Liver (tissue), 3 donors: ENCODE measurements around the gene FBF1.
A peak's percentile ranks its signal among the peaks of the same experiment; 100 is the strongest.

ENCODE experiments used
- CTCF ChIP-seq: fragments of 150-350 bp; IDR thresholded peaks from 2 replicates; pipeline ENCODE4 v1.5.1; 2017; ENCODE audit warnings: improper control_type of control experiment, low read depth, low read length; ENCODE audit not compliant: missing input control
- GABPA ChIP-seq, 2 donors: IDR thresholded peaks in 1 of 2; conservative IDR thresholded peaks in 1 of 2; 2 replicates each; pipeline ENCODE4 v1.6.1; 2016; ENCODE audit warnings: antibody characterized with exemption in 2 of 2, mild to moderate bottlenecking in 1 of 2, moderate library complexity in 1 of 2
- HNF4A ChIP-seq, 2 donors: conservative IDR thresholded peaks; 2 replicates each; pipeline ENCODE4 v1.6.1; 2016; ENCODE audit warnings: antibody characterized with exemption in 2 of 2, mild to moderate bottlenecking in 2 of 2
- HNF4G ChIP-seq: IDR thresholded peaks from 2 replicates; pipeline ENCODE4 v1.6.1; 2016; ENCODE audit warnings: antibody characterized with exemption
- JUND ChIP-seq, 2 donors: IDR thresholded peaks; 2 replicates each; pipeline ENCODE4 v1.6.1; 2016; ENCODE audit warnings: antibody characterized with exemption in 2 of 2
- MAX ChIP-seq: IDR thresholded peaks from 2 replicates; pipeline ENCODE4 v1.6.1; 2016; ENCODE audit warnings: antibody characterized with exemption
- REST ChIP-seq: IDR thresholded peaks from 2 replicates; pipeline ENCODE4 v1.6.1; 2016; ENCODE audit warnings: antibody characterized with exemption, mild to moderate bottlenecking
- RXRA ChIP-seq, 2 donors: IDR thresholded peaks; 2 replicates each; pipeline ENCODE4 v1.6.1; 2017 to 2018; ENCODE audit warnings: antibody characterized with exemption in 2 of 2, mild to moderate bottlenecking in 1 of 2
- SP1 ChIP-seq: IDR thresholded peaks from 2 replicates; pipeline ENCODE4 v1.6.1; 2018; ENCODE audit warnings: antibody characterized with exemption, mild to moderate bottlenecking
- TAF1 ChIP-seq: conservative IDR thresholded peaks from 2 replicates; pipeline ENCODE4 v1.6.1; 2016; ENCODE audit warnings: antibody characterized with exemption, mild to moderate bottlenecking
- YY1 ChIP-seq: IDR thresholded peaks from 2 replicates; pipeline ENCODE4 v1.6.1; 2016; ENCODE audit warnings: antibody characterized with exemption, mild to moderate bottlenecking
- TF ChIP-seq, protein P1 (sequence below): IDR thresholded peaks from 2 replicates; pipeline ENCODE4 v1.6.1; 2016; ENCODE audit warnings: antibody characterized with exemption
- TF ChIP-seq, protein P2 (sequence below): IDR thresholded peaks from 2 replicates; pipeline ENCODE4 v1.6.1; 2016; ENCODE audit warnings: antibody characterized with exemption
- donor health status: healthy.
- donor health status: healthy.

DNA sequence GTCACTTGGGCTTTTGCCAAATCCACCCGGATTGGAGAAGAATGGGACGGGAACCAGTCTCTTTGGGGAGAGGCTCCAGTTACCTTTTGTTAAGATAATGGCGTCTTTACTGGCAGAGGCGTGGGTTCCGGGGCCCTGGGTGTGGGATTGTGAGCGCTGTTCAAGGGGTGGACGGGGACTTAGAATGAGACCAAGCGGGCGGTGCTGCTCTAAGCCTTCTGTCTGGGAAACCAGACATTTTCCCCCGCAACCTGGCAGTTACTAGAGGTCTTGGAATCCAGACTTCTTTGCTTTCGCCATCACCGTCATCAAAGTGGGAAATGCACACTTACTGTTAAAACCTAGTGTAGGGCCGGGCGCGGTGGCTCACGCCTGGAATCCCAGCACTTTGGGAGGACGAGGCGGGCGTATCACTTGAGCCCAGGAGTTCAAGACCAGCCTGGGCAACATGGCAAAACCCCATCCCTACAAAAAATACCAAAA, 38.9 kb upstream of the FBF1 start:
- TF ChIP-seq RXRA (IDR thresholded peaks at IDR 0.05) (no peak), CTCF (no peak), HNF4G (no peak), REST (no peak), GABPA (IDR thresholded peaks at IDR 0.05 in 1 of 2, conservative IDR thresholded peaks at IDR 0.05 in 1 of 2) (no peak), MAX (peak; percentile 9), TAF1 (no peak), SP1 (no peak), HNF4A (conservative IDR thresholded peaks at IDR 0.05) (no peak), YY1 (peak; percentile 82), JUND (IDR thresholded peaks at IDR 0.05) (no peak)
- TF ChIP-seq, protein P1, sequence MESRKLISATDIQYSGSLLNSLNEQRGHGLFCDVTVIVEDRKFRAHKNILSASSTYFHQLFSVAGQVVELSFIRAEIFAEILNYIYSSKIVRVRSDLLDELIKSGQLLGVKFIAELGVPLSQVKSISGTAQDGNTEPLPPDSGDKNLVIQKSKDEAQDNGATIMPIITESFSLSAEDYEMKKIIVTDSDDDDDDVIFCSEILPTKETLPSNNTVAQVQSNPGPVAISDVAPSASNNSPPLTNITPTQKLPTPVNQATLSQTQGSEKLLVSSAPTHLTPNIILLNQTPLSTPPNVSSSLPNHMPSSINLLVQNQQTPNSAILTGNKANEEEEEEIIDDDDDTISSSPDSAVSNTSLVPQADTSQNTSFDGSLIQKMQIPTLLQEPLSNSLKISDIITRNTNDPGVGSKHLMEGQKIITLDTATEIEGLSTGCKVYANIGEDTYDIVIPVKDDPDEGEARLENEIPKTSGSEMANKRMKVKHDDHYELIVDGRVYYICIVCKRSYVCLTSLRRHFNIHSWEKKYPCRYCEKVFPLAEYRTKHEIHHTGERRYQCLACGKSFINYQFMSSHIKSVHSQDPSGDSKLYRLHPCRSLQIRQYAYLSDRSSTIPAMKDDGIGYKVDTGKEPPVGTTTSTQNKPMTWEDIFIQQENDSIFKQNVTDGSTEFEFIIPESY = no peak
- TF ChIP-seq, protein P2, sequence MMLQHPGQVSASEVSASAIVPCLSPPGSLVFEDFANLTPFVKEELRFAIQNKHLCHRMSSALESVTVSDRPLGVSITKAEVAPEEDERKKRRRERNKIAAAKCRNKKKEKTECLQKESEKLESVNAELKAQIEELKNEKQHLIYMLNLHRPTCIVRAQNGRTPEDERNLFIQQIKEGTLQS = no peak
